PC-9 (cell line): ENCODE results near the gene BRMS1. TPM values are rescaled to one million over a fixed set of nuclear protein-coding genes. Genes with fewer than 3 reads are reported as not detected.

ENCODE experiments used
- BruUV-seq: library from RNA; stranded (reverse); fragments of 400-500 nt; replicated peaks from 2 replicates; lab custom pipeline; 2021; lab: Mats Ljungman, UMichigan
- CTCF ChIA-PET: fragments of 300-600 bp; sonication (Branson Sonifier 250); formaldehyde crosslinking; loops from one replicate; lab custom pipeline; 2022; ENCODE audit warnings: antibody characterized with exemption; lab: Charles Lee
- POLR2A ChIA-PET: fragments of 300-600 bp; sonication (Branson Sonifier 250); formaldehyde crosslinking; loops from one replicate; lab custom pipeline; 2022; ENCODE audit warnings: antibody characterized with exemption; ENCODE audit not compliant: unreplicated experiment; lab: Charles Lee
- DNase-seq, 2 experiments: peaks; one replicate each; pipeline versions ENCODE4 v3.0.0 to v3.0.0-alpha.2; 2015 to 2022; ENCODE audit warnings: mixed read lengths in 1 of 2
- H2AFZ ChIP-seq: fragments of 200-600 bp; sonication (generic); 2 replicates; pipeline ENCODE4 v1.8.1; 2017; ENCODE audit warnings: antibody characterized with exemption
- H3F3A ChIP-seq: fragments of 200-600 bp; sonication (generic); 2 replicates; pipeline ENCODE4 v1.8.1; 2017; ENCODE audit warnings: antibody characterized with exemption, mild to moderate bottlenecking, low read depth; ENCODE audit not compliant: insufficient read depth
- H3K27ac ChIP-seq: fragments of 200-600 bp; sonication (generic); 2 replicates; pipeline ENCODE4 v1.6.1; 2016; ENCODE audit warnings: mixed run types
- H3K27me3 ChIP-seq: fragments of 200-600 bp; sonication (generic); 2 replicates; pipeline ENCODE4 v1.6.1; 2016; ENCODE audit warnings: low read depth, mixed run types; ENCODE audit not compliant: insufficient read depth
- H3K36me3 ChIP-seq: fragments of 200-600 bp; sonication (generic); 2 replicates; pipeline ENCODE4 v1.6.1; 2016; ENCODE audit warnings: low read depth, mixed run types
- H3K4me1 ChIP-seq: fragments of 200-600 bp; sonication (generic); replicated peaks from 2 replicates; pipeline ENCODE4 v1.6.1; 2016; ENCODE audit warnings: mixed run types; ENCODE audit not compliant: insufficient read depth
- H3K4me2 ChIP-seq: fragments of 200-600 bp; sonication (generic); 2 replicates; pipeline ENCODE4 v1.6.1; 2017; ENCODE audit warnings: mixed run types
- H3K4me3 ChIP-seq: fragments of 200-600 bp; sonication (generic); 2 replicates; pipeline ENCODE4 v1.6.1; 2016; ENCODE audit warnings: mixed run types
- H3K79me2 ChIP-seq: fragments of 200-600 bp; sonication (generic); 2 replicates; pipeline ENCODE4 v1.6.1; 2017; ENCODE audit warnings: low read depth, mixed run types
- H3K9me2 ChIP-seq: fragments of 200-600 bp; sonication (generic); 2 replicates; pipeline ENCODE4 v1.8.1; 2017; ENCODE audit warnings: mild to moderate bottlenecking; ENCODE audit not compliant: insufficient read depth
- H3K9me3 ChIP-seq: fragments of 200-600 bp; sonication (generic); 2 replicates; pipeline ENCODE4 v1.8.1; 2016; ENCODE audit warnings: low read depth; ENCODE audit not compliant: insufficient read depth
- H4K20me1 ChIP-seq: fragments of 200-600 bp; sonication (generic); 2 replicates; pipeline ENCODE4 v1.8.1; 2017; ENCODE audit not compliant: insufficient read depth
- CTCF ChIP-seq: fragments of 200-600 bp; sonication (generic); conservative IDR thresholded peaks from 2 replicates; pipeline ENCODE4 v1.6.1; 2017; ENCODE audit warnings: mixed run types, antibody characterized with exemption, mild to moderate bottlenecking, moderate library complexity
- EZH2 ChIP-seq: fragments of 200-600 bp; sonication (generic); IDR thresholded peaks from 2 replicates; pipeline ENCODE4 v1.8.0; 2017; ENCODE audit warnings: antibody characterized with exemption, low read depth
- intact Hi-C: fragments of 100-400 bp; cut with micrococcal nuclease; formaldehyde crosslinking; loops from one replicate; pipeline ENCODE4 v1.10.0; 2022; ENCODE audit not compliant: unreplicated experiment
- total RNA-seq: library from RNA; stranded (reverse); gene quantifications from 2 replicates; pipeline ENCODE4 v1.2.3, GENCODE V29; 2021

The BRMS1 gene
- total RNA-seq, 1 experiment from 2014 or later: 54.3 TPM

- no TSS peak for BruUV-seq
- intact Hi-C loops: no loop called here
- Histone ChIP-seq H3K4me1 (peaks cover 11% of the 10 kb centered on the region), H3K9me2 (no peaks in the 10 kb centered on the region), H2AFZ (no peak overlapping the region), H3K27me3 (peaks cover 11% of the 10 kb centered on the region; the same call in 1 of the 2 replicates), H3K4me3 (no peak overlapping the region), H3K9me3 (no peaks in the 10 kb centered on the region), H3K4me2 (no peak overlapping the region), H3F3A (peaks cover 20% of the 10 kb centered on the region), H3K79me2 (no peaks in the 10 kb centered on the region), H3K36me3 (no peaks in the 10 kb centered on the region), H3K27ac (no peak overlapping the region), H4K20me1 (no peaks in the 10 kb centered on the region)
- ChIA-PET POLR2A (no interaction called here), CTCF (no interaction called here)
- DNase-seq: no peak
- TF ChIP-seq CTCF (no peak), EZH2 (no peak)
These were observed 50.9 kb downstream of the BRMS1 start for GRCh38 chr11:66293777-66294625.

- Histone ChIP-seq H3K4me2 (no peak overlapping the region), H3K4me3 (no peak overlapping the region), H4K20me1 (no peaks in the 10 kb centered on the region), H3F3A (peaks cover 20% of the 10 kb centered on the region), H3K9me3 (no peaks in the 10 kb centered on the region), H3K4me1 (peaks cover 11% of the 10 kb centered on the region), H3K79me2 (peaks cover 4% of the 10 kb centered on the region), H3K27me3 (peaks cover 10% of the 10 kb centered on the region; the same call in 1 of the 2 replicates), H3K9me2 (no peaks in the 10 kb centered on the region), H3K36me3 (no peaks in the 10 kb centered on the region), H2AFZ (no peak overlapping the region), H3K27ac (no peak overlapping the region)
- intact Hi-C loops: no loop called here
- no peak for DNase-seq
- CTCF ChIA-PET: no interaction called here
- no TSS peak for BruUV-seq
- POLR2A ChIA-PET: no interaction called here
- TF ChIP-seq CTCF (no peak), EZH2 (no peak)
These were observed 51.6 kb downstream of the BRMS1 start for GRCh38 chr11:66293352-66293751.

- no peak overlapping the region for H3K4me2 ChIP-seq
- H3K36me3 ChIP-seq: no peaks in the 10 kb centered on the region
- BruUV-seq: no TSS peak
- no peak for DNase-seq
- H3K4me3 ChIP-seq: no peak overlapping the region
- H3K9me2 ChIP-seq: no peaks in the 10 kb centered on the region
- peaks cover 15% of the 10 kb centered on the region for H3K4me1 ChIP-seq
- ChIA-PET POLR2A (no interaction called here), CTCF (no interaction called here)
- intact Hi-C loops: no loop called here
- H3F3A ChIP-seq: peaks cover 20% of the 10 kb centered on the region
- no peak for TF ChIP-seq EZH2
- TF ChIP-seq CTCF: no peak
- H2AFZ ChIP-seq: no peak overlapping the region
- H4K20me1 ChIP-seq: no peaks in the 10 kb centered on the region
- no peaks in the 10 kb centered on the region for H3K9me3 ChIP-seq
- peaks cover 10% of the 10 kb centered on the region for H3K79me2 ChIP-seq
- 0 out of 2 replicates have a peak, but pooled peaks cover 6% of the 10 kb centered on the region for H3K27me3 ChIP-seq
- H3K27ac ChIP-seq: no peak overlapping the region
These were observed 52.2 kb downstream of the BRMS1 start for GRCh38 chr11:66292543-66293332.
